Caco-2 (cell line): Measurements from ENCODE around the gene POLR2H. TPM values are rescaled to one million over a fixed set of nuclear protein-coding genes. Genes with fewer than 3 reads are reported as not detected.
A peak's percentile ranks its signal among the peaks of the same experiment; 100 is the strongest.

Experiments
- BruUV-seq: library from RNA; stranded (reverse); fragments of 400-500 nt; replicated peaks from 2 replicates; lab custom pipeline; 2021; lab: Mats Ljungman, UMichigan
- CTCF ChIA-PET: fragments of 300-600 bp; sonication (Branson Sonifier 250); formaldehyde crosslinking; loops from one replicate; lab custom pipeline; 2022; ENCODE audit warnings: antibody characterized with exemption; lab: Charles Lee
- POLR2A ChIA-PET: fragments of 300-600 bp; sonication (Branson Sonifier 250); formaldehyde crosslinking; loops from one replicate; lab custom pipeline; 2022; ENCODE audit warnings: antibody characterized with exemption; lab: Charles Lee
- DNase-seq, 2 experiments: peaks; one replicate each; pipeline versions ENCODE4 v3.0.0 to v3.0.0-alpha.2; 2020 to 2022
- H3K27me3 ChIP-seq: replicated peaks from 2 replicates; pipeline ENCODE4 v1.6.0; 2011; ENCODE audit warnings: low read length; ENCODE audit not compliant: control insufficient read depth, insufficient read depth
- H3K36me3 ChIP-seq: 2 replicates; pipeline ENCODE4 v1.5.1; 2011; ENCODE audit warnings: low read length; ENCODE audit not compliant: control insufficient read depth, insufficient read depth
- H3K4me1 ChIP-seq: fragments of 250-450 bp; sonication (Bioruptor Pico); 2 replicates; pipeline ENCODE4 v1.5.1; 2020; ENCODE audit warnings: mild to moderate bottlenecking
- H3K4me3 ChIP-seq: 2 replicates; pipeline ENCODE4 v1.5.1; 2011; ENCODE audit warnings: low read depth, mild to moderate bottlenecking, control low read depth, low read length
- H3K9me3 ChIP-seq: fragments of 250-450 bp; sonication (Bioruptor Pico); 2 replicates; pipeline ENCODE4 v1.5.1; 2020; ENCODE audit warnings: mild to moderate bottlenecking, moderate library complexity
- H3K27ac Mint-ChIP-seq: one replicate; pipeline ENCODE4 v1.8.0; 2022; ENCODE audit warnings: mixed read lengths; ENCODE audit not compliant: unreplicated experiment
- H3K27me3 Mint-ChIP-seq: one replicate; pipeline ENCODE4 v1.8.0; 2022; ENCODE audit warnings: mixed read lengths; ENCODE audit not compliant: insufficient read depth, unreplicated experiment
- H3K36me3 Mint-ChIP-seq: one replicate; pipeline ENCODE4 v1.8.0; 2022; ENCODE audit warnings: mild to moderate bottlenecking, mixed read lengths; ENCODE audit not compliant: insufficient read depth, unreplicated experiment
- H3K4me1 Mint-ChIP-seq: one replicate; pipeline ENCODE4 v1.8.0; 2022; ENCODE audit warnings: low read depth, mixed read lengths; ENCODE audit not compliant: unreplicated experiment
- H3K4me3 Mint-ChIP-seq: one replicate; pipeline ENCODE4 v1.8.0; 2022; ENCODE audit warnings: mild to moderate bottlenecking, moderate library complexity, mixed read lengths; ENCODE audit not compliant: unreplicated experiment
- H3K9me3 Mint-ChIP-seq: one replicate; pipeline ENCODE4 v1.8.0; 2022; ENCODE audit warnings: mixed read lengths; ENCODE audit not compliant: unreplicated experiment
- intact Hi-C: fragments of 100-400 bp; cut with micrococcal nuclease; formaldehyde crosslinking; loops from one replicate; pipeline ENCODE4 v1.10.0; 2022; ENCODE audit not compliant: unreplicated experiment
- total RNA-seq: library from RNA; stranded (reverse); gene quantifications from 2 replicates; pipeline ENCODE4 v1.2.3, GENCODE V29; 2022
- TF ChIP-seq, protein P1 (sequence below), 2 experiments: fragments of 200-600 bp in 1 of 2; IDR thresholded peaks; 1 replicate in 1 of 2; 2 replicates in 1 of 2; pipeline versions ENCODE4 v1.5.1 to v1.8.0; 2011 to 2022; ENCODE audit warnings: antibody characterized with exemption in 1 of 2, control low read depth in 1 of 2, inconsistent platforms in 1 of 2, low read depth in 1 of 2, low read length in 1 of 2, mild to moderate bottlenecking in 1 of 2, moderate library complexity in 1 of 2; ENCODE audit not compliant: insufficient read depth in 1 of 2, severe bottlenecking in 1 of 2, unreplicated experiment in 1 of 2

Gene POLR2H
- total RNA-seq, 1 experiment from 2014 or later: 101 TPM

DNA sequence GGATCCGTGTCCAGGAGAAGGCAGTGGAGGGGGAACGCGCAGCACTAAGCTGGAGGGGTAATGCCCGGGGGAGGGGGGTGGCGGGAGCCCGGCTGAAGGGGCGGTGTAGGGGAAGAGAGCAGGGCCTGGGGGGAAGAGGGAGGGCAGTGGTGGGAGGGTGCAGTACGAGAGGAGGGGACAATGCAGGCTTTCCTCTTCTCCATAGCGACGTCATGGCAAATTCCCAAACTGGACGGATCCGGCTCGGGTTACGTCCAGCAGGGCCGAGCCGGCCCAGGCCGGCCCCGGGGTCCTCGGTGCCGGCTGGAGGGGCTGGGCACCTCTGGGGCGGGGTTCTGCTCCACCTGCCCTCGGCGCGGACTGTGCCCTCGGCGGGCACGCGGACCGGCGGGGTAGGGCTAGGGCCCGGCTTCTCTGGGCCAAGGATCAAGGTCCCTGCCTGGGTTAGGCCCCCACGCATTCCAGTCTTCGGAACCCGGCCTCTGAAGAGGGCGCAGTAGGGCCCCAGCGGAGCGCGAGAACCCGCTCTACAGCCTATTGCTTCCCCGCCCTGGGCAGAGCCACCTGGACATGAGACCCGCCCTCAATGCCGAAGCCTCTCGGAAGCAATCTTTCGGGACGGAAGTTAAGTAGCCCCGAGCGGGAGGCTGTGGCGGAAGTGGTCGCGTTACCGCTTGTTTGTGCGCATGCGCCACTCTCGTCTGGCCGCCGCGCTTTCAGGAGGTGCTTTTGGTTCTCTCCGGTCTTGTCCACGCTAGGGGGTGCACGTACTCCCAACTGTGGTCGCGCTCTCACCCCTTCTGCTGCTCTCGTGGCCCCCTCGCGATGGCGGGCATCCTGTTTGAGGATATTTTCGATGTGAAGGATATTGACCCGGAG lies 1.4 kb downstream of the POLR2H start:
- Mint-ChIP-seq H3K27ac (peak overlapping the region; percentile 97), H3K27me3 (no peaks in the 10 kb centered on the region), H3K4me3 (peak overlapping the region; percentile 97), H3K9me3 (no peaks in the 10 kb centered on the region), H3K36me3 (peaks cover 49% of the 10 kb centered on the region), H3K4me1 (peaks cover 11% of the 10 kb centered on the region)
- Histone ChIP-seq H3K4me1 (peaks cover 6% of the 10 kb centered on the region; the same call in 1 of the 2 replicates), H3K27me3 (no peaks in the 10 kb centered on the region; the same call in 1 of the 2 replicates), H3K9me3 (no peaks in the 10 kb centered on the region), H3K4me3 (peak overlapping the region; percentile 74), H3K36me3 (peaks cover 1% of the 10 kb centered on the region; the same call in 1 of the 2 replicates)
- ChIA-PET CTCF (interaction anchor here (0.9 to 2.6 kb wide), 6 partner anchors 9 to 198 kb away, joined by 3 to 12 read pairs (median 4); partner anchors contain the start of genes EPHB3 and FAM131A), POLR2A (interaction anchor here (0.6 to 1.7 kb wide), 6 partner anchors 10 to 199 kb away, joined by 4 to 8 read pairs (median 5); partner anchors contain the start of gene EPHB3)
- TF ChIP-seq, protein P1, sequence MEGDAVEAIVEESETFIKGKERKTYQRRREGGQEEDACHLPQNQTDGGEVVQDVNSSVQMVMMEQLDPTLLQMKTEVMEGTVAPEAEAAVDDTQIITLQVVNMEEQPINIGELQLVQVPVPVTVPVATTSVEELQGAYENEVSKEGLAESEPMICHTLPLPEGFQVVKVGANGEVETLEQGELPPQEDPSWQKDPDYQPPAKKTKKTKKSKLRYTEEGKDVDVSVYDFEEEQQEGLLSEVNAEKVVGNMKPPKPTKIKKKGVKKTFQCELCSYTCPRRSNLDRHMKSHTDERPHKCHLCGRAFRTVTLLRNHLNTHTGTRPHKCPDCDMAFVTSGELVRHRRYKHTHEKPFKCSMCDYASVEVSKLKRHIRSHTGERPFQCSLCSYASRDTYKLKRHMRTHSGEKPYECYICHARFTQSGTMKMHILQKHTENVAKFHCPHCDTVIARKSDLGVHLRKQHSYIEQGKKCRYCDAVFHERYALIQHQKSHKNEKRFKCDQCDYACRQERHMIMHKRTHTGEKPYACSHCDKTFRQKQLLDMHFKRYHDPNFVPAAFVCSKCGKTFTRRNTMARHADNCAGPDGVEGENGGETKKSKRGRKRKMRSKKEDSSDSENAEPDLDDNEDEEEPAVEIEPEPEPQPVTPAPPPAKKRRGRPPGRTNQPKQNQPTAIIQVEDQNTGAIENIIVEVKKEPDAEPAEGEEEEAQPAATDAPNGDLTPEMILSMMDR (IDR thresholded peaks at IDR 0.05; ENCODE audit: insufficient read depth in 1 of 2, low read depth in 1 of 2, low read length in 1 of 2, severe bottlenecking in 1 of 2, unreplicated experiment in 1 of 2): peak; percentile 61 to 66
- intact Hi-C loops: loop anchor here (1.0 kb wide), 1 partner anchor 49 kb away; the partner anchor contains the start of gene EIF4G1
- BruUV-seq: no TSS peak
- DNase-seq: peak; percentile 98 to 99

GRCh38 chr3:184366619-184367289 lies 5.2 kb downstream of the POLR2H start:
- TF ChIP-seq, protein P1 (IDR thresholded peaks at IDR 0.05; ENCODE audit: insufficient read depth in 1 of 2, low read depth in 1 of 2, low read length in 1 of 2, severe bottlenecking in 1 of 2, unreplicated experiment in 1 of 2): no peak
- no peaks in the 10 kb centered on the region for H3K27me3 Mint-ChIP-seq
- ChIA-PET POLR2A (no interaction called here), CTCF (interaction anchor here (0.7 kb wide), 1 partner anchor 9 kb away, joined by 3 read pairs; no protein-coding TSS in a partner anchor)
- Histone ChIP-seq H3K36me3 (peaks cover 1% of the 10 kb centered on the region; the same call in 1 of the 2 replicates), H3K27me3 (no peaks in the 10 kb centered on the region; the same call in 1 of the 2 replicates), H3K4me1 (peaks cover 6% of the 10 kb centered on the region; the same call in 1 of the 2 replicates), H3K9me3 (no peaks in the 10 kb centered on the region), H3K4me3 (no peak overlapping the region)
- no peak for DNase-seq
- H3K36me3 Mint-ChIP-seq: peaks cover 66% of the 10 kb centered on the region
- BruUV-seq: no TSS peak
- peak overlapping the region; percentile 15 for H3K27ac Mint-ChIP-seq
- H3K4me1 Mint-ChIP-seq: peaks cover 4% of the 10 kb centered on the region
- no peaks in the 10 kb centered on the region for H3K9me3 Mint-ChIP-seq
- intact Hi-C loops: no loop called here
- no peak overlapping the region for H3K4me3 Mint-ChIP-seq

DNA sequence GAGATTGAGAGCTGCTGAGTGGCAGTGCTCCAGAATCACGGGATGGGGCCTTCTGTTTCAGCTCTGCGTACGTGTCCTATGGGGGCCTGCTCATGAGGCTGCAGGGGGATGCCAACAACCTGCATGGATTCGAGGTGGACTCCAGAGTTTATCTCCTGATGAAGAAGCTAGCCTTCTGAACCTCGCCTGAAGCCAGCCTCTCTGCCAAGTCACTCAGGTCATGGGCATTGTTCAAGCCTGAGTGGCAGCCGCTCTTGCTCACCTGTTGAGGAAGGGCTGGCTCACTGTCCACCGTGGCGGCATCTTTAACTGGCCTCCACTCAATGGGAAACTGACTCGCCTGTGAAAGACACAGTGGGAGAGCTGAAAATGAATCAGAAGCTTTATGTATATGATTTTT lies 6.6 kb downstream of the POLR2H start:
- Mint-ChIP-seq H3K4me3 (no peak overlapping the region), H3K4me1 (peaks cover 7% of the 10 kb centered on the region), H3K27ac (no peak overlapping the region), H3K36me3 (peaks cover 59% of the 10 kb centered on the region), H3K9me3 (no peaks in the 10 kb centered on the region), H3K27me3 (no peaks in the 10 kb centered on the region)
- H3K27me3 ChIP-seq: no peaks in the 10 kb centered on the region; the same call in 1 of the 2 replicates
- peaks cover 6% of the 10 kb centered on the region; the same call in 1 of the 2 replicates for H3K4me1 ChIP-seq
- DNase-seq: peak in 1 of 2 experiments; percentile 17
- ChIA-PET CTCF (no interaction called here), POLR2A (interaction anchor here (0.5 kb wide), 1 partner anchor 18 kb away, joined by 3 read pairs; no protein-coding TSS in a partner anchor)
- no TSS peak for BruUV-seq
- no peak overlapping the region for H3K4me3 ChIP-seq
- peaks cover 1% of the 10 kb centered on the region; the same call in 1 of the 2 replicates for H3K36me3 ChIP-seq
- intact Hi-C loops: no loop called here
- no peaks in the 10 kb centered on the region for H3K9me3 ChIP-seq
- TF ChIP-seq, protein P1 (IDR thresholded peaks at IDR 0.05; ENCODE audit: insufficient read depth in 1 of 2, low read depth in 1 of 2, low read length in 1 of 2, severe bottlenecking in 1 of 2, unreplicated experiment in 1 of 2): no peak
